Smooth muscle cell (in vitro differentiated cells): Measurements from ENCODE around the gene CFAP157. TPM values are rescaled to one million over a fixed set of nuclear protein-coding genes. Genes with fewer than 3 reads are reported as not detected.

Experiments
- DNase-seq: peaks from one replicate; lab custom pipeline; 2025; ENCODE audit not compliant: unreplicated experiment; lab: John Stamatoyannopoulos, UW
- H2AFZ ChIP-seq: fragments of 200-600 bp; sonication (generic); 2 replicates; pipeline ENCODE4 v1.6.0; 2016; ENCODE audit warnings: antibody characterized with exemption, low read depth, mild to moderate bottlenecking
- H3F3A ChIP-seq: fragments of 200-600 bp; sonication (generic); 2 replicates; pipeline ENCODE4 v1.6.0; 2017; ENCODE audit warnings: antibody characterized with exemption, low read depth
- H3K27ac ChIP-seq: fragments of 200-600 bp; sonication (generic); 2 replicates; pipeline ENCODE4 v1.5.1; 2016; ENCODE audit warnings: low read depth, mild to moderate bottlenecking
- H3K27me3 ChIP-seq: fragments of 200-600 bp; sonication (generic); 2 replicates; pipeline ENCODE4 v1.6.1; 2016; ENCODE audit warnings: low read depth, mild to moderate bottlenecking
- H3K36me3 ChIP-seq: fragments of 200-600 bp; sonication (generic); 2 replicates; pipeline ENCODE4 v1.5.1; 2016; ENCODE audit warnings: low read depth
- H3K4me1 ChIP-seq: fragments of 200-600 bp; sonication (generic); 2 replicates; pipeline ENCODE4 v1.5.1; 2016; ENCODE audit warnings: low read depth
- H3K4me2 ChIP-seq: fragments of 200-600 bp; sonication (generic); 2 replicates; pipeline ENCODE4 v1.6.0; 2016; ENCODE audit warnings: mild to moderate bottlenecking
- H3K4me3 ChIP-seq: fragments of 200-600 bp; sonication (generic); 2 replicates; pipeline ENCODE4 v1.5.1; 2016; ENCODE audit warnings: mild to moderate bottlenecking
- H3K79me2 ChIP-seq: fragments of 200-600 bp; sonication (generic); 2 replicates; pipeline ENCODE4 v1.6.0; 2016; ENCODE audit warnings: low read depth, mild to moderate bottlenecking
- H3K9ac ChIP-seq: fragments of 200-600 bp; sonication (generic); 2 replicates; pipeline ENCODE4 v1.6.0; 2016; ENCODE audit warnings: low read depth
- H3K9me3 ChIP-seq: fragments of 200-600 bp; sonication (generic); replicated peaks from 2 replicates; pipeline ENCODE4 v1.5.1; 2016; ENCODE audit warnings: low read depth
- H4K20me1 ChIP-seq: fragments of 200-600 bp; sonication (generic); 2 replicates; pipeline ENCODE4 v1.6.0; 2016; ENCODE audit warnings: low read depth
- CTCF ChIP-seq: fragments of 200-600 bp; sonication (generic); IDR thresholded peaks from 2 replicates; pipeline ENCODE4 v1.5.1; 2017; ENCODE audit warnings: borderline replicate concordance, mild to moderate bottlenecking, antibody characterized with exemption; ENCODE audit not compliant: insufficient read depth, poor library complexity, severe bottlenecking
- WGBS: methylation state at CpG from one replicate; pipeline ENCODE4 v1.1.7; 2016; ENCODE audit warnings: low lambda C conversion rate; 5-methylcytosine and 5-hydroxymethylcytosine counted together
- polyA plus RNA-seq: library from polyadenylated mRNA; unstranded; fragments of >200 nt; fragmentation: Nextera tagmentation; extraction: Ambion mirVana; gene quantifications from 2 replicates; pipeline ENCODE4 v1.2.1, GENCODE V29; 2016
- total RNA-seq: library from RNA; depleted of rRNA; stranded (reverse); fragments of >200 nt; gene quantifications from 2 replicates; pipeline ENCODE4 v1.2.3, GENCODE V29; 2014

CFAP157 gene
- total and polyA plus RNA-seq, 2 experiments from 2014 or later, result 0.33 TPM; not detected in 1

- Histone ChIP-seq H3K4me1 (no peaks in the 10 kb centered on the region), H3K9me3 (no peaks in the 10 kb centered on the region), H3K4me3 (no peak overlapping the region), H3K4me2 (no peak overlapping the region), H4K20me1 (no peaks in the 10 kb centered on the region), H3K27me3 (no peaks in the 10 kb centered on the region), H3K36me3 (no peaks in the 10 kb centered on the region), H3K79me2 (no peaks in the 10 kb centered on the region), H3K9ac (no peak overlapping the region), H3K27ac (no peak overlapping the region), H2AFZ (no peak overlapping the region), H3F3A (no peaks in the 10 kb centered on the region)
- DNase-seq, result no peak
- TF ChIP-seq CTCF, result no peak
- WGBS, result 92% methylated on average over 3 of the region's 3 CpGs
These were observed 39.5 kb upstream of the CFAP157 start for GRCh38 chr9:127667127-127667844.

GRCh38 chr9:127667906-127668305, 38.9 kb upstream of the CFAP157 start:
- 96% methylated on average over 18 of the region's 18 CpGs for WGBS
- no peaks in the 10 kb centered on the region for H3F3A ChIP-seq
- no peaks in the 10 kb centered on the region for H3K36me3 ChIP-seq
- H3K27me3 ChIP-seq, result no peaks in the 10 kb centered on the region
- no peak for TF ChIP-seq CTCF
- H3K4me1 ChIP-seq, result no peaks in the 10 kb centered on the region
- no peak overlapping the region for H2AFZ ChIP-seq
- H3K4me3 ChIP-seq, result no peak overlapping the region
- no peak overlapping the region for H3K9ac ChIP-seq
- no peak overlapping the region for H3K27ac ChIP-seq
- no peak for DNase-seq
- H3K79me2 ChIP-seq, result no peaks in the 10 kb centered on the region
- H4K20me1 ChIP-seq, result no peaks in the 10 kb centered on the region
- no peak overlapping the region for H3K4me2 ChIP-seq
- H3K9me3 ChIP-seq, result no peaks in the 10 kb centered on the region

- Histone ChIP-seq H3K9ac (no peak overlapping the region), H3K36me3 (no peaks in the 10 kb centered on the region), H4K20me1 (no peaks in the 10 kb centered on the region), H3F3A (no peaks in the 10 kb centered on the region), H3K27me3 (no peaks in the 10 kb centered on the region), H3K27ac (no peak overlapping the region), H3K4me3 (no peak overlapping the region), H2AFZ (no peak overlapping the region), H3K4me2 (no peak overlapping the region), H3K4me1 (no peaks in the 10 kb centered on the region), H3K79me2 (no peaks in the 10 kb centered on the region), H3K9me3 (no peaks in the 10 kb centered on the region)
- no peak for DNase-seq
- TF ChIP-seq CTCF, result no peak
- WGBS, result 95% methylated on average over 7 of the region's 7 CpGs
These were observed 33.6 kb upstream of the CFAP157 start for GRCh38 chr9:127673234-127673633.

GRCh38 chr9:127676638-127677037, 30.1 kb upstream of the CFAP157 start:
- 93% methylated on average over 12 of the region's 12 CpGs for WGBS
- no peaks in the 10 kb centered on the region for H3K9me3 ChIP-seq
- no peaks in the 10 kb centered on the region for H3K27me3 ChIP-seq
- H3K36me3 ChIP-seq, result no peaks in the 10 kb centered on the region
- no peak overlapping the region for H2AFZ ChIP-seq
- no peak for DNase-seq
- H3K27ac ChIP-seq, result no peak overlapping the region
- no peaks in the 10 kb centered on the region for H3F3A ChIP-seq
- H3K9ac ChIP-seq, result no peak overlapping the region
- no peak for TF ChIP-seq CTCF
- H4K20me1 ChIP-seq, result no peaks in the 10 kb centered on the region
- H3K4me3 ChIP-seq, result no peak overlapping the region
- no peaks in the 10 kb centered on the region for H3K79me2 ChIP-seq
- no peak overlapping the region for H3K4me2 ChIP-seq
- H3K4me1 ChIP-seq, result no peaks in the 10 kb centered on the region
